EH (cell line): ENCODE data around the gene MAP2K6.

ENCODE experiments used
- DNase-seq: peaks from one replicate; pipeline ENCODE4 v3.0.0-alpha.2; 2015; ENCODE audit warnings: low read depth

The MAP2K6 gene

DNA sequence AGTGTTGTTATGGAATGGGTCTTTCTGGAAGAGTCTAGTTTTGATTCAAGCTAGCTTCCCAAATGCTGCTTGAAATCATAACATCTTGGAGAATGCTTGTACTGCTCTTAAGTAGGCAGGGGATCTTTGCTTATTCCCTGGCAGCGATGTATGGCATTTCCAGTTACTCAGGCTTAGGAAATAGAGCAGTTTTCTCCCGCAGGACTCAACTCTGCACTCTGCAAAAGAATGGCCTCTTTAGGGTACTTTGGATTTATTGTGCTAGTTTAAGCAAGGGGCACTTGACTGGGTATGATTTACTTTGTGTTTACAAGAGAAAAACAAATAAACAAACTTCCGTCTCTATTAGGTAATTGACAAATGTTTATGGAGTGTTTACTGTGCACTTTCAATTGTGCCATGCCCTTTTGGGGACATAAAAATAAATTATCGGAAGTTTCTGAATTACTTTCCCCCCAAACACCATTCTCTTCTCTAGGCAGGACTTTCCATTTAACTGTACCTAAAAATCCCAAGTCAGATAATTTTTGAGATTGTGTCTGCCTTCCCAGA, 164.0 kb downstream of the MAP2K6 start:
- no peak for DNase-seq

DNA sequence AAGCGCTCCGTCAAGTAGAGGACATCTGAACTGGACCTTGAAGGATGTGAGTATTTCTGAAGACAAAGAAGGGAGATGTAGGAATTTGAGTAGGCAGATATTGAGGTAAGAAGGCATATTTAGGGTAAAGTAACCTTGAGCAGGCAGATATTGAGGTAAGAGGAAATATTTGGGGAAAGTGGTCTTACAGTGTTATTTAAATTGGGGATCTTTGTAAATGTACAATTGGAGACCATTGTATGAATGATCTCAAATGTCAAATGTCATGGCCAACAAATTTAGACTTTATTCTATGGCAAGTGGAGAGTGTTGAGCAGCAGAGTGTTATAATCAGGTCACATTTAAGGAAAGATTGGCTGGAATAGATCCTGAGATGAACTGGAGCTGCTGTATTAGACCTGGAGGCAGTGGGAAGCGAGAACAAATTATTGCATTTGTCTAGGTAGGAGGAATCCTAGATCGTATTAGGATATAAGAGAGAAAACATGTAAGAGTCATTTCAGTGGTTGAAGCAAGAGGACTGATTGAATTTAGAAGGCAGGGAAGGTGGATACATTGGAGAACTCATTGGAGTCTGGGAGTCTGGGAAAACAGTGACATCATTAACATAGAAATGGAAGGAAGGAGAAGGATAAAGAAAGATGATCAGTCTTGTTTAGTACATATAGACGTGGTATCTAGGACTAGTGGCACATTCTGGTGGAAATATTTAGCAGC, 165.6 kb downstream of the MAP2K6 start:
- DNase-seq, result no peak

DNA sequence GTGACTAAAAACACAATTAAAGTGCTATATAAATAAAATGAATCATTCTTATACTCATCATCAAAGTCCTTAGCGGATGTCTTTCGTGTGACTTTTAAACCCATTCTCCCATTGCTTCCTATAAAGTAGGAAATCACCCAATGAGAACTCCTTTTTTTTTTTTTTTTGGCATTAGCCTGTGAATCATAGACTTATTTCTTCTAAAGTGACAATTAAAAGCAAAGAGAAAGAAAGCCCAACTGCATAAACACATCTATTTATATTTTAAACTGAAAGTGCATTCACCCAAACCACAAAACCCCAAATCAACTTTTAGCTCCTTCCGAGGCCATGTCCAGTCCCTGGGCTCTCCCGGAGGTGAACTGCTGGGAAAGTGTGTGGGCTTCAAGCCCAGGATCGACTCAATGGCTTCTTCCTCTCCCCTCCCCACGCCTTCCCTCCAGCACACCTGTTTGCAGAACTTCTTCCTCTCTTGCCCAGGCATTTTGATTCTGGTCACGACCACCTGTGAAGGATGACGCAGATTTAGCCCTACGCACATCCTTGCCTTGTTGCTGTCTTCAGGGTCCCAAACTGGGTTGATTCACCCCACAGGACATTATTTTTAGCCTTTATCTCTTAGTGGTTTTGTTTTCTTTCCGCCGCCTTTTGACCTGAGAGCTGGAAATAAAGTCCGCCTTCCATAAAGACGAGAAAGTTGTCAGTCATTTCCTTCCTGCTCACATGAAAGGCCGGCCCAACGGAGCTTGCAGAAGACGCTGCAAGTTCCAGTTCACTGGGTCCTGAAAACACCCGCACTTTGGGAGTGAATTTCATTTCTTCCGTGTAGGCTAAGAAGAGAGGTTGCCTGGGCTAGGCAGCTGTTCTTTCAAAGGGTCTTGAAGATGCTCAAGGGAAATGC, 166.8 kb downstream of the MAP2K6 start:
- no peak for DNase-seq

DNA sequence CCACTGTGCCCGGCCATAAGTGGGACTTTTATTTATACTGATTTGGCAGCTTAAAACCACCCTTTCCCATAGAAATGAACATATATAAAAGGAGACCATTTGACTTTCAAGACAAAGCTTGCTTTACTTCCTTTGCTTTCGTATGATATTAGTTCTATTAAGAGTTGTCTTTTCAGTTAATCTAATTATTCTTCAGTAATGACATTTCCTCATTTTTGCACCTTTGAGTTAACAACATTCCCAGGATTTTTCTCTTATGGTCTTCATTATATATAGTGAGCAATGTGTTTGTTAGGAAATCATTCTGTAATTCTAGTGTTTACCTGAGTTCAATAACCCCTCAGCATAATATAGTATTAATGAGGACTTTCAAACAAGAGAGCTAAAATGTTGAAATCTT, 173.8 kb downstream of the MAP2K6 start:
- no peak for DNase-seq

DNA sequence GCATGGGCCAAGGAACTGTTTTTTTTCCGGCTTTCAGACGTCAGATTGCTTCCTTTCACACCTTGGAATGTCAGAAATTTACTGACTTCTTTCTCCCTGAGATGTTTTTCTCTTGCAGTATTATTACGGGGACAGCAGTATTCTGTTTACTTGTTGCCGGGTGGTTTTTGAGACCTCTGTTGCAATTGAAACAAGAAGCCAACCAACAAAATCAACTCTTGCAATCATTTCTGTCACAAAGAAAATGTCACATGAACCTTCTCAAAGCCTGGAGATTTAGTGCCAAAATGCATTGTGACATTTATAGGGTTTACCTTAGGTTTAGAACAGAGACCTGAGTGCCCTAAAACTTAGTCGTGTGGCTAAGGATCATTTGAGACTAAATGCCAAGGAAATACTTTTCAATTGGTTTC, 174.3 kb downstream of the MAP2K6 start:
- no peak for DNase-seq

DNA sequence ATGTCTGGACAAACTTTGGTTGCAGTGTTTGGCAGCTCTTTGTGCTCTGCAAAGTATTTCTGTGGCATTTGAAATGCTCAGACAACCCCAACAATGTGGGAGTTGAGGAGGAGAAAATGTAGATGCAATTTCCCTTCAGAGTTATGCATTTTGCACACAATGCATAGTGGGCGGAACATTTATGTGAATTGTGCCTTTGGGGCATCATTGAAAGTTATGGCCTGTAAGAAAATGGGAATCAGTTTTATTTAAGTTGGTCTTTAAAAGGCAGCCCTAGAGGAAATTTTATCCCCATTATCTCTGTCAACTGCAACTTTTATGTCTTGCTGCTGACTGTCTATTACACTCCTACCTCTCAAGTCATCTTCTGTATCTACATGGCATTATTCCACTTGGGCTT, 176.2 kb downstream of the MAP2K6 start:
- no peak for DNase-seq

DNA sequence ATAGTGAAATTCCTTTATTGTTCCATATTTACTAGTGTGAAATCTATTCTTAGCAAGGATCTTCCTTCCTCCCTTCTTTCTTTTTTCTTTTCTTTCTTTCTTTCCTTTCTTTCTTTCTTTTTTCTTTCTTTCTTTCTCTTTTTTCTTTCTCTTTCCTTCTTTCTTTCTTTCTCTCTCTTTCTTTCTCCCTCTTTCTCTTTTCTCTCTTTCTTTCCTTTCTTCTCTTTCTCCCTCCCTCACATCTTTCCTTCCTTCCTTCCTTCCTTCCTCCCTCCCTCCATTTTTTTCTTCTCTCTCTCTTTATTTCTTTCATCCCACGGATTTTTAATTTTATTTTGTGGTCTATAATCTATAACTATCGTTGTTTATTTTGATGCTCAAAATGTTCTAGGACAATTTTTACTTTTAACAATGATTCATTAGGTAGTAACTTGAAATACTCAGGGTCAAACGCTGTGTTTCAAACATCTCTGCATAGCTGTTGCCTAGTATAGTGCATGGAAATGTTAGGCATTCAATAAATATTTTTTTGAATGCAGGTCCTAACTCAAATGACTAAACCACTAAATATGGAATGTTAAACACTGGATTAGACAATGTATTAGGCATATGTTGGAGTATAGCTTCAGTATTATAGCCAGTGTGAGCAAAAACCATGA, 178.3 kb downstream of the MAP2K6 start:
- peak; percentile 80 for DNase-seq

DNA sequence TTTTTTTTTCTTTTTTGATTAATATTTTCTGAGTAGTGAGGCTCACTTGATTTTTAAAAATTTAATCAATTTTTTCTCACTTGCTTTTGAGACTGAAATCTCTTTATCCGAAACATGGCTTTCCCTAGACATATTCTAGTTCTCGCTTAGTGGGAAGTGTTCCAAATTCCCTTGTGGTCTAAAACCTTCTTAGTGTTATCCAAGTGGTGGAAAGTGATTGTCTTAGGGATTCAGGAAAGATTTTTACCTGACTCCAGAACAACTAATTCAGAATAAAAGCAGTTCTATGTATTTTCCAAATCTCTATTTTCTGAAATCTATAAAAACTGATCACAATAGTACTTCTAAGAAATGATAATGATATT, 178.8 kb downstream of the MAP2K6 start:
- no peak for DNase-seq

DNA sequence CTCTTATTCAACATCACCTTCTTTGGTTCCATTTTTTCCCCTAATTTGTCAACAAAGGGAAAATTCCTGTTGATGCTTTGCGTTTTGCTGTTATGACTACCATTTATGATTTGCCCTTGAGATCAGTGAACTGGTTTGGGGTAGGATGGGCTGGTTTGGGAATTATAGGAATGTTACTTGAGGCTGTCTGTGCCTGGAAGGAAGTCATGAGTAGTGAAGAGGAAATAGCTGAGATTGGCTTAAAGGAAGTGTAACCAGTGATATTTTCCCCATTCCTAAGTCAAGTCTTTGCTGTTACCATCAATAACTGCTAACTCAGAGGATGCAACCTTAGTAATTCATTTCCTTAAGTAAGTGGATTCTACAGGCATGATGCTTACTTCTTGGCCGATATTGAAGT, 179.2 kb downstream of the MAP2K6 start:
- peak; percentile 47 for DNase-seq

DNA sequence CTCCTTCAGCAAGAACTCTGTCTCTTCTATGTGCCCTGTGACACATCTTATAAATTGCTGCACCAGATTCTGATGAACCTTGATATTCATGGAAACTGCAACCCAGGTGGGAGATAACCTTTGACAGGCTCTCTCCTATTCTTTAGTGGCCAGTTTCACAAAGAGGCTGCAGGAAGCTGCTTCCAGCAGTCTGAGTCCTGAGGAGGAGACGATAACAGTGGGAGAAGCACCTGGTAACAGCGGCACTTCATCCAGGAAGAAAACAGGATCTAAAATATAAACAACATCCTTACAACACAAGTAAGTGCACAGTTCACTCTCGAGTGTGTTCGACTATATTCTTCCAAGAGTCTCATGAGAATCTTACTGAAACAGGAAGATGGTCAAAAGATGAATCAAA, 180.1 kb downstream of the MAP2K6 start:
- DNase-seq, result no peak

DNA sequence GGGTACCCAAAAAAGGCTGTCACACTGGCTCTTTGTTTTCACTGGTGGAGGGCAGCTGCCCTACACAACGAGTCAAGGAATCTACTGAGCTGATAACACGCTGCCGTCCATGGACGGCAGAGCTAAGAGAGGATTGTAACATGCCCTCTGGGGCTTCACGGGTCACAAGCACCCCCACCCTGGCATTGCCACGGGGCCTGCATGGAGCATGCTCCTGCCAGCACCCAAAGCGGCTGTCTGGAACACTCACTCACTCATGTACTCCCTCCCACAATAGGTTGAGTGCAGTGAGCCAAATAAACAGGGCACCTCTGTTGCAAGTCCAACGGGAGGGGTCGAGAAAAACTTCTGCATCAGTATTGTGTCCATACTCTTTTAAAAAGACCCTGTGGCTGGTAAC, 181.6 kb downstream of the MAP2K6 start:
- DNase-seq, result no peak

DNA sequence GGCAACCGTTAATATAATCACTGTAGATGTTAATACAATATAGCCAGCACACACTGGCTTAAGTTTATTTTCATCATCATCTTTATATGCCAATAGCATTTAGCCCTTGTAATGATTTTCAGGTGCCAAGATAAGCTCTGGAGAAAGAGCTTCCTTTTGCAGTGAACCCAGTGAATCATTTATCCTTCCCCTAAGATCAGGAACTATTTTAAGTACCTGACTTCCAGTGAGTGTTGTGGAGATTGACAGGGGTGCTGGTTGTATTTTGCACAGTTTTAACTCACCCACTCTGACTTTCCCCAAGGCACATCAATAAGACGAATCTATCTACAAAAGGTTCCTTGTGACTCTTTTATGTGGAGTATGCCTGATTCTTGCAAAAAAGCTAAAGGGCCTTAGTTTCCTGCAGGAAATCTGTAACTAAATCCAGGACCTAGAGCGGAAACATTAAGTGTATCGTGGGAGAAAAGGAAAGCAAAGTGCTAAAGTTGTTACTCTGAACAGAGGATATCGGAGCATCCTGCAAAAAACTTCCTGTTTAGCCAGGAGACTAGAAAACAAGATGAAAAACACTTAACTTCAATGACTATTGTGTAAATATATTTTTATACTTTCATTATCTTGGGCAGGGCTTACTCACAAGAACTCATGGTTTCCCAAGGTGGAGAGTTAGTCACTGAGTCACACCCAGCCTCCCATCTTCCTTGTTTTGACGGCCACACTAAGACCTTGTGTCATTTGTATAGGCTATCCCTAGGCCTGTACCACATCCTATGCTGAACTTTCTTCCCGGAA, 183.6 kb downstream of the MAP2K6 start:
- peak; percentile 65 for DNase-seq

DNA sequence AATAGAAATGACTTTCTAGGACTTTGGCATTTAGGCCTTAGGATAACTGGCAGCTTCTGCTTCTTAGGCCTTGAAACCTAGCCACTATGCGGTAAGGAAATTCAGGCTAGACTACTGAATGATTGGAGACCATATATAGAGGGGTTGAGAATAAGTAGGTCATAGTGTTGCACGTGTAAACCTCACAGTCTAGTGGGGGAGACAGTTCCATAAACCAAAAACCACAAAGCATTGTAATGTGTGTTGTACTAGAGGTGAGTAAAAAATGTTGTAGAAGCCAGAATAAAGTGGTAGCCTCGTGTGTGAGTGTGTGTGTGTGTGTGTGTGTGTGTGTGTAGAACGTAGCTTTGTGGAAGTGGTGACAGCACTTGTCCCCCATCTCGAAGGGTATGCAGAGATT, 188.5 kb downstream of the MAP2K6 start:
- DNase-seq, result no peak
